HG03378 (cell line): Measurements from ENCODE around the gene KRTAP10-4.
"Not testable (repeated sequence)": the region's sequence is repeated elsewhere in the genome, so short reads cannot be mapped to it uniquely, and the experiment has no call there.

Experiments used
- ATAC-seq: cut with Tn5 transposase; IDR thresholded peaks from one replicate; pipeline ENCODE4 v1.9.1; 2021; ENCODE audit warnings: mild to moderate bottlenecking, moderate library complexity; ENCODE audit not compliant: unreplicated experiment

Gene KRTAP10-4

GRCh38 chr21:44556879-44557278, 16.6 kb upstream of the KRTAP10-4 start:
- ATAC-seq = no peak

- ATAC-seq = no peak
Measured at GRCh38 chr21:44557491-44558328, 15.8 kb upstream of the KRTAP10-4 start.

GRCh38 chr21:44558329-44558675, 15.2 kb upstream of the KRTAP10-4 start:
- ATAC-seq = not testable (repeated sequence)

- ATAC-seq = no peak
Measured at GRCh38 chr21:44558695-44559094, 14.8 kb upstream of the KRTAP10-4 start, which contains the start of gene KRTAP10-3. Gene KRTAP10-3 (minus strand): TSS chr21:44558795. CDS start chr21:44558715, 80 bp downstream.

- ATAC-seq = no peak
Measured at GRCh38 chr21:44564099-44564498, 9.4 kb upstream of the KRTAP10-4 start.

GRCh38 chr21:44564886-44565598, 8.5 kb upstream of the KRTAP10-4 start:
- no peak for ATAC-seq

- no peak for ATAC-seq
Measured at GRCh38 chr21:44566403-44566802, 7.1 kb upstream of the KRTAP10-4 start.

GRCh38 chr21:44567481-44568171, 5.9 kb upstream of the KRTAP10-4 start:
- ATAC-seq = no peak

- ATAC-seq = no peak
Measured at GRCh38 chr21:44568261-44568660, 5.3 kb upstream of the KRTAP10-4 start.

GRCh38 chr21:44568667-44569556, 4.6 kb upstream of the KRTAP10-4 start:
- no peak for ATAC-seq

GRCh38 chr21:44569861-44570517, 3.5 kb upstream of the KRTAP10-4 start:
- no peak for ATAC-seq

- no peak for ATAC-seq
Measured at GRCh38 chr21:44571296-44571695, 2.2 kb upstream of the KRTAP10-4 start.

GRCh38 chr21:44571844-44572782, 1.4 kb upstream of the KRTAP10-4 start:
- ATAC-seq = no peak

- no peak for ATAC-seq
Measured at GRCh38 chr21:44572959-44573583, 458 bp upstream of the KRTAP10-4 start.

- no peak for ATAC-seq
Measured at GRCh38 chr21:44574457-44575306, 1.2 kb downstream of the KRTAP10-4 start.

GRCh38 chr21:44575307-44576024, 1.9 kb downstream of the KRTAP10-4 start:
- ATAC-seq = no peak

GRCh38 chr21:44576025-44576420, 2.5 kb downstream of the KRTAP10-4 start:
- no peak for ATAC-seq
